ENCODE results near the gene BTBD9.
A peak's percentile ranks its signal among the peaks of the same experiment; 100 is the strongest.

The BTBD9 gene

DNA sequence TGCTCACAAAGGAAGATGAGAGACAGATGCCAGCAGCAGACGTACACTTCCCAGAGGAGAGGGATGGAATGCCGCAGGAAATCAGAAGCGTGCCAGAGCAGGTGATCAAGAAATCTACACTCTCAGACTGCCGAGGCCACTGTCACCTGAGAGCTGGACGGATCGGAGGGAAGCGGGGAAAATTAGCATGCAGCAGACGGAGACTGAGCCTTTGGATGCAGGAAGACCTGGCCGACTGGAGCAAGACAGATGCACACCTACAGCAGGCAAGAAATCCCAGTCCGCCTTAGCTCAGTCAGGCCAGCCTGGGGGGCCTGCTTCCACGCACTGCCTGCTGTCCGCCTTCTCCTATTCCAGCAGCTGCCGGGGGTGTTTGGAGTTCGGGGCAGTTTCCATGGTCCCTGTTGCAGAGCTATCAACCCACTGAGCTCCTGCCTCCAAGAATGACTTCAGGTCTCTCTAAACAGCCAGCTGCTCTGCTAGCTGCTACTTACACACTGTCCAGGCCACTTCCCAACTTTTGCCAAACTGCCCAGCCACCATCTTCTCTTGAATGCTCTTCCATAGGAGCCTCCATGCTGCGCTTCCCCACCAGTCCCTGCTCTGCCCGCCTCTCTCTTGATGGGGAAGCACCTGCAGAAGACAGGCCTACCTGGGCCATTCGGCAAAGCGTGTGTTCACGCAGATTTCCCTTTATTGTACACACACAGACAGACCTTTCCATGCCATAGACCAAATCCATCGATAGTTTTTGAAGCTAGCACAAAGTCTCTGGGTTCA lies 451.7 kb downstream of the BTBD9 start:
- no peak for DNase-seq

DNA sequence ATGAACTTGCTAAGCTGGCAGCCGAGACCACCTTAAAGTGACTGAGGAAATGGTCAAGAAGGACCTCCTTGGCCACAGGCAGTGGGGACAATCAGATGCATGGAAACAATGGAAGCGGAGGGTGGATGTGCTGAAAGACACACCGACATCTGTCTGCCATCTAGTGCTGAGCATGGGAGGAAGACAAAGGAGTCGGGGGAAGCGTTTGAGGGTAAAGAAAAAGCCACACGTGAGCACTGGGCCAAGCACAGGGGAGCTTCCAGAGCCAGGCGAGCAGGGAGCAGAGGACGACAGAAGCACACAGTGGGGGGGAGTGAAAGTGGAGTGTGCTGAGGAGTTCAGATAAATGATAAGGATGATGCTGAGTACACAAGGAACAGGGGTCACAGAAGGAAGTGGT lies 452.4 kb downstream of the BTBD9 start:
- no peak for DNase-seq

DNA sequence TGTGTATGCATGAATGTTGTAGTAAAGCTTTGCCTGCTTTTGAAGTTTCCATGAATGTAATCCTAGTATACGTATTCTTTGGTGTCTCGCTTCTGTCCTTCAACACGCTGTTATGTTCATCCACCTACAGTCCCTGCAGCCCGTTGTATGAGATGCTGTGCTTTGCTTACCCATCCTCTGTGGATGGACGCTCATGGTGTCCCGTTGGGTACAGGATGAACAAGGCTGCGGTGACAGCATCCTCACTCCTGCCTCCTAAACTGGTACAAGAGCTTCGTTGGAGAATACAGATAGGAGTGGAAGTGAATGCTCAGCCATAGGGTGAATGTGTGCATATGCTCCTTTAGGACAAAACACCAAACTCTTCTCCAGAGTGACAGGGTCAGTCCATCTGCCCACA lies 454.0 kb downstream of the BTBD9 start:
- DNase-seq: no peak

DNA sequence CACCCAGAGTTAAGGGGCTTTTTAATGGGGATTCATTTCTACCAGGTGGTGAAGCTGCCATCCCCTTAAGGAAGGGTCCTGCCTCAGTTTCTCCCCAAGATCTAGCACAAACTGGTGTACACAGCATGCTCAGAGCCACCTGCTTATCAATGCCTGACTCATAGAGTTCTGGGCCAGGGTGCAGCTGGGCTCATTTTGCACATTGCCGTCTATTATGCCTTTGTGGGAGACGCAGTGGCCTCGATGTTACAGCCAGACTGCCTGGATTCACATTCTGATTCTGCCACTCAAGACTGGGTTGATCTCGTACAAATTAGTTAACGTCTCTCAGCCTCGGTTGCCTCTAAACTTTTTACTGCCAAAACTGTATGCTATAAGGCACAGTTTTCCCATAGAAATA lies 454.5 kb downstream of the BTBD9 start:
- no peak for DNase-seq

DNA sequence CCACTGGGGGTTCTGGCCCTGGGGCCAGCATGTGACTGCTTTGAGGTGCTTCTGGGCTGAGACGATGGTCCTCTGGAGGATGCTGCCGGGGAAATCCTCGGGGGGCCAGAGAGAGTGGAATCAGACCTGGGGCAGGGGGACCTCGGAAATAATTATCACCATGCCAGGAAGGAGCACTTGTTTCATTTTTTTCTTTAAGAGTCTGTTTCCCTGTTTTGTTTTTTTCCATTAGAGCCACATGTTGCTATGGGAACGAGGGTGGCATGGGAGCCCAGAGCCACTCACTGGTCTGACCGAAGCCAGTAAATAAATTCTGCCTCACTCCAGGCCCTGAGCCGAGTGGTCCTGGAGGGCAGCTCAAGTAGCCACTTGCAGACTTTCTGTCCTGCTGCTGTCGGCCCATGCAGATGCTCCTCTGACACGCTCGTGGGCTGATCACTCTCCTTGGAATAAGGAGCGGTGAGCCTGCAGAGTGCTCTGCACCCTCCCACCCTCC lies 455.1 kb downstream of the BTBD9 start:
- peak; percentile 22 for DNase-seq

DNA sequence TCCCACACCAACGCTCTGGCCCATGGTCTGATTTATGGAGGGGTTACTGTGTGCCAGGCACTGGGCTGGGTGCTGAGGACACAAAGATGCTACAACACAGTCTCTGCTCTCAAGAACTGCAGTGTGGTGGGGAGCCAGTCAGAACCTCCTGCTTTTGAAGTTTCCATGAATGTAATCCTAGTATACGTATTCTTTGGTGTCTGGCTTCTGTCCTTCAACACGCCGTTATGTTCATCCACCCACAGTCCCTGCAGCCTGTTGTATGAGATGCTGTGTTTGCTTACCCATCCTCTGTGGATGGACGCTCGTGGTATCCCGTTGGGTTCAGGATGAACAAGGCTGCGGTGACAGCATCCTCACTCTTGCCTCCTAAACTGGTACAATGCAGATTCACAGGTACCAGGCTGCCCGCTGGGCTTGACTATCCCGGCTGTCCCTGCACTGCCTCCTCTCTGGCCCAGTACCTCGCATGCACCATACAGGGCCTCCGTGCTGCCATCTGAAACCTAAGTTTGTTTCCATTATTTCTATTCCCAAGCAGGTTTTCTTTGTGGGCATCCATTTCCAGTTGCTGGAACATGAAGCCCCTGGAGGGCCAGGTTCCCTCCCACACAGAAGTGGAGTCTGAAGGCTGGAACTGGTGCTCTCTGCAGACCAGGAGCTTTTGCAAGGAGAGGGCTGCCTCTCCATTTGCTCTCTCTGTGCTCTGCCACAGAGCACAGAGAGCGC lies 455.7 kb downstream of the BTBD9 start:
- DNase-seq: peak; percentile 32

DNA sequence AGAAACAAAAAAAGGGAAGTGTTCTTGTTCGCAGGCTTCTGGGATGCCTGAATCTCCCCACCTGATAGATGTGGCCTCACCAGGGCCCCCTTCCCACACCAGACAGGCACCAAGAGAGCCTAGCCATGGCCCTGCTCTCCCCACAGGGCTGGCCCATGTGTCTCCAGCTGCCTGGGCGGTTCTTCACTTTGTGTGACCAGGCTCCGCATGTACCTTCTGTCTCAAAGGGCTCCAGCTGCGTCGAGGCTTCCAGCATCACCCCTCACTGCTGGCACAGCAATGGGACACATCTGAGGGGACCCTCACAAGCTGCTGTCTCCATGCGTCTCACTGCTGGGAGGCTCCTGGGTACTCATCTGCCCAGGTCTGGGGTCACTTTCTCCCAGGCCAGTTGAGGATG lies 457.3 kb downstream of the BTBD9 start:
- DNase-seq: peak; percentile 35

DNA sequence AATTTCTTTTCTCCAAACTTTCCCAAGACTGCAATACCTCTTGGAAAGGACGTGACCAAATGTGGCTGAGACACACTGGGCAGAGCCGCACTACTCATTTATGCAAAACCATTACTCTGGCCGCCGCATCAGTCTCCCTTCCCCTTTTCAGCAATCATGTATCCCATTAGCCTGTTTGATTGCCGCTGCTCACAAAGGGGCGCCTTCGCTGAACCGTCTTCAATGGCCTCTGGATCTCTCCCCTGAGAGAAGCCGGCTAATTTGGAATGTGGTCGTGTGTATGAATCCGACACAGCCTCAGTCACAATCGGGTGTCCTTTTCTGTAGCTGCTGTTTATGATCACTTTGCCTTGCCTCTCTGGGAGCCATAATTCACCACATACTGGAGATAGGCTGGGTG lies 459.1 kb downstream of the BTBD9 start:
- DNase-seq: peak; percentile 40

DNA sequence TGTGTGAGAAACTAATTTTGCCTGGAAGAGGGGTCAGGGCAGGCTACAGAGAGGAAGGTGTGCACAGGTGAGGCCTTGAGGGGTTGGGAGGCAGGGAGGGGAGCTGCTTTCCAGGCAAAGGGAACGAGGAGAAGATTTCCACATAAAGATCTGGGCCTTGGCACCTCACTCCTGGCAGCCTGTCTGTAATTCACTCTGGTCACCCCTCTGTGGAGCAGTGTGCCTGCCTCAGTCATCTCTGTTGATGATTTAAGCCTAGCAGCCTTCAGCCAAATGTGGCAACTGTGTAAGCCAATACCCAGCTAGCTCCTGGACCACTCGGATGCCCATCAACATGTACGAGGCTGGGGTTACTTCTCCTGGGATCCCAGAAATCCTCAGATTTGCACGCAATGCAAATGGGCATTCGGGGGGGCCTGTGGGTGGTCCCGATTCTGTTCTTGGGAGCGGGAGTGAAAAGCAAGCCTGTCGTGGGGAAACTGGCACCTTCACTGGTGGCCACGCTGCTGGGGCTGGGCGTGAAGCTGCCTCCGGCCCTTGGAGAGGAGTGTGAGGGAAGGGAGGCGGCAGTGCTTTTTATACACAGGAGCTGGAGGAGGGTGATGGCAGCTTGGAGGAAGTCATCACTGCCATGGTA lies 459.8 kb downstream of the BTBD9 start:
- peak; percentile 45 for DNase-seq

DNA sequence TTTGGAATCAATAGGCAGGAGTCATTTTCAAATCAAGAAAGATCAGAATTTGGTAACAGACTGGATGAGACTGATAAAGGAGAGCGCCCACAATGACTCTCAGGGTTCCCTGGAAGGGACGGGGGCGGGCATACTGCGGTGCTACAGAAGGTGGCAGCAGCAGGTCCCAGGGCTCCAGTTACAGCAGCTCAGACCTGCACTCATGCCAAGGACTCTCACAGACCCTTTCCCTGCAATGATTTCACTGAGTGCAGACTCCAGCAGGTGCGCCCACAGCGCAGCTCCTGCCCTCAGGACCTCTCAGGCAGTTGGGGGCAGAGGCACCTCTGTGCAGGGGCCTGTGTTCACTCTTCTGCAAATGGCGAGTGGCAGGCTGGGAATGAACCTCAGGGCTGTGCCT lies 460.4 kb downstream of the BTBD9 start:
- peak; percentile 46 for DNase-seq

DNA sequence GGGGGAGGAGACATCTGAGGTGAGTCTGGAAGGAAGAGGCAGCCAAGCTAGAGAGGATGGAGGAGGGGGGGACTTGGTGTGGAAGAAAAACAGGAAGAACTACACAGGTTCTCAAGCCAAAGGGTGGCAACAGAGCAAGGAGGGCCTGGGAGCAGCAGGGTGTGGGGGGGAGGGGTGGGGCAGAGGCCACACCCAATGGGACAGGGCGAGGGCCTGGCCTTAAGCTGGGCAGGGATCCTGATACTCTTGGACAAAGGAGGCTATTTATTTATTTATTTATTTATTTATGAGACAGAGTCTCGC lies 461.2 kb downstream of the BTBD9 start:
- DNase-seq: no peak

DNA sequence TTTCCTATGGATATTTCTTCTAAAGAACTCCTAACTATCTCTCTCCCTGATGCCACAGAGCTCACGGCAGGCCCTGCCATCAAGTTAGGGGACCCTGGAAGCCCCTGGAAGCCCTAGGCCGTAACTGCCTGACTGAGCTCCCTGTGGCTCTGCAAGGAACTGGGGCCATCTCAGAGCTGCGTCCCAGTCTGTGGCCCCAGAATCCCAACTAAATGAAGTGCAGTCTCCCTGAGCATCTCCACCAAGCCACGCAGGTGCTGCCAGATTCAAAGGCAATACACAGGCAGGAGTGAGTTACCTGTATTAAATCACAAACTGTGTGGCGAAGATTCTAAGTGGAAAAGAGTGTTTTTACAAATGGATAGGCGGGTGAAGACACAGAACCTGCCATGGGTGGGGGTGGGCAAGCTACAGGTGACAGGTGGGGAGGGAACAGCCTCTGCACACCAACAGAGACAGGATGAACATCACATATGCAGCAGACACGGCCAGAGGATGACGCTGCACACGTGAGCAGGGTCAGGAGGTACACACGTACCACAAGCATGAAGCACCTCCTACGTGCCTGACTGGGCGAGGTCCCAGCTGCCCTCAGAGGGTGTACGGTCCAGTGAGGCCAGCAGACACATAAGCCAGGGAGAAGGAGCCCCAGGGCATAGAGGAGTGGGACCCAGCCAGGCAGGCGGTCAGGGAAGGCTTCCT lies 461.7 kb downstream of the BTBD9 start:
- no peak for DNase-seq

DNA sequence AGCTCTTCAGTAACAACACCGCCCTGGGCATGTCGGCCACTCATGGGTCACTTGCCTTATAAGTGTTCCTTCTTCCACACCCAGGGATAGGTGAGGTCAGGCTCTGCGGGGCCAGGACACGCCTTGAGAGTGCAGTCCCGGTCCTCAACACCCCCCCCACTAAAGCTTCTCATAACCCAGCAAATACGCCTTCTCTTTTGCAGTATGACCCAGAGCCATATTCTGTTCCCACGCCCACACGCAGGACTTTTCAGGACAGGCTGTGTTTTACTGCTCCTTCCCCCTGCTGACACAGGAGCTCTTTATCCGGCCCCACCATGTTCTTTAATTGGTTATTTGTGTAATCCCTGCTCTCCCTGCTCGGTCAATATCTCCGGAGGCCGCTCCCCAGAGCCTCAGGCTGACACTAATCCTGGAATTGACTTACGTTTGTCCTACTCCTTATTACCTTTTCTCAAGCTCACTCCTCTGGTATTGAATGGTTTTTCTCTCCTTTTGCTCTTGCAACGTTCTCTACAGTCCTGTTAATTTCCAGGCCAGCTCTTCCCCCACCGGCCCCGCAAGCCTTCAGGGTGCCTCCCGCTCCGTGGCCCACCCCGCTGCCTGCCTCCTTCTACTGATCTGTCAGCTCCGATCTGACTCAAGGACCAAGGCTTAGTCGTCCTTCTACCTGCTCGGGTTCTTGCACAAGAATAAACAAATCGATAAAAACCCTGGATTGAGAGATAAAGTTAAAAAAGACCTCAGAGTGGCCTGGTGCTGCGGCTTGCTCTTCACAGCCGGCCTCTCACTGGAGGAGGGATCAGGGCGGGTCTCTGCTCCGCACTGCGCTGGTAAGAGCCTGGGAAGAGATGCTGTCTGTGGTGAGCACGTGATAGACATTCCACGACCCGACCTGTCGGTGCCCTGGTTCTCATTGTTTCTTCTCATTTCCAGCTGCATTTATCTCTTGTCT lies 462.7 kb downstream of the BTBD9 start:
- no peak for DNase-seq

DNA sequence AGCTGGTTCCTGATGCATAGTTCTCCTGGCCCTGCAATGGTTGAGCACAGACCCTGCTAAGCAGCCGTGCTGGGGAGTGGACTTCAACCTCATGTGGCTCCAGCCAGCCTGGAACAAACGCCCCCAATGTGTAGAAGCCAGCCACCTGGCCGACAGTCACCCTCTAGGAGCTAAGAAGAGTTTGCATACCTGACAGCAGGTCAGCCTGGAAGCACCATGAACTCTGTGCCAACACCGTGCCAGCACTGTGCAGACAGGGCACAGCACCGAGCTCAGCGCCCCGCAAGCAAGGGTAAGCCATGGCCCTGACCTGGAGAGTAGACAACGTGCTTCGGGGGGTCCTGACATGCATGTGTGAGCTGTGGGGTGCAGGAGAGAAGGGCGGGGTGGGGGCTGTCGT lies 463.9 kb downstream of the BTBD9 start:
- no peak for DNase-seq

DNA sequence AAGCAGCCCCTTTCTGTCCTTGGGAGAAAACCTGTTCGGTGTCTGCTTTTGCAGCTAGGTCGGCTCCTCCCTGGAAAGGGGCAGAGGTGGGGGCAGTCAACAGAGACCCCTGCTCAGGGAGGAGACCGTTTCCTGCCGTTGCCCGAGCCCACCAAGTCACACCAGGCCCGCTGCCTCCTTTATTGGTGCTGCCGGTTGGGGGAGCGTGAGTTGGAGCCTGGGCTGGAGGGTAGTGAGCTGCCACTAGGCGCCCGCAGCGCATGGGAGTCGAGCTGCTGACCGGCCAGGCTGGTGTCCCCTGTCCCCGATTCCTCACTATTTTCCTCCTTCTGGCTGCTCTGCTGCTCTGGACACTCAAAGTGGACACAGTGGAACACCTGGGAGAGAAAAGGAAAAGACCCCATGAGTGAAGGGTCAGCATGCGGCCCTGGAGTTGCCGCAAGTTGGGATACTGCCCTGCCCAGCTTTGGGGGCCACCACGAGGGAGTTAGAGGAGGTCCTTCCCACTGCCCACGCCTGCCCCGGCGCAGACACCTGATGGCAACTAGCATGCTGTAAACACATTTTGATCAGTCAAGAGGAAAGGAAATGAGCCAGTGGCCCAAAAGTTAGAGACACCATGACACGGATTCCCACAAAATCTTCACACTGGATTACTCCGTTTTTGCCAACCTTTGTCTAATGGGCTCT lies 464.8 kb downstream of the BTBD9 start:
- DNase-seq: no peak

DNA sequence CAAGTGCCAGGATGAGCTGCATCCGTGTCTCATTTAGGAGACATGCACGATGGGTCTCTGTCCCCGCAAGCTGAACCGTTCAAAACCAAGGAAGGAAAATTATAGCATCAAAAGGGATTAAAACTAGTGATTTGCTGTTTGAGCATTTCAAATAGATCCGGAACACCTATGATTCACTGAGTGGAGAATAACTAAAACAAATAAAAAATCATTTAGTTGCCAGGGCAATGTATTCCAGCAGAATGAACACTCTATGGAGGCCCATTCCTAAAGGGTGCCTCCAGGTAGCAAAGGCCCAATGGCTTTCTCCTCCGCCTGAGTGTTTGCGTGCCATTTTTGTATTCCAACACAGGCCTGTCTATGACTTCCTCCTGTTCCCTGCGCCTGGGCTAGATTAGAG lies 465.4 kb downstream of the BTBD9 start:
- no peak for DNase-seq

DNA sequence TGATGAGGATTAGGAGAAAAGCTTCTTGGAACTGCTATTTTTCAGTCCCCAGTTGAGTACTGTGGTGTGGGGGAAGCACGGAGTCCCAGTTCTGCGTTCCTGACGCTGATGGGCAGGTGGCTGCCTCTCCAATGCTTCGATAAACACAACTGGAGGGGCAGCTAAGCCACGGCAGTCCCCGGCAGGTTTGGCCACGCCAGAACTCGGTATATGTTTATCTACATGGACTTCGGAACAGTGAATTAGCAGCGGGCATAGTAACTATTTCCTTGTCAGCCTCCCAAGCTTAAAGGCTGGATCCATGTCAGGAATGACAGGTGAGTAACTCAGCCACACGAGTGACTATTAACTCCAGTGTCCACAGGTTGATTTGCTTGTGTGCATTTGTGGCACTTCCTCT lies 465.8 kb downstream of the BTBD9 start:
- DNase-seq: no peak

DNA sequence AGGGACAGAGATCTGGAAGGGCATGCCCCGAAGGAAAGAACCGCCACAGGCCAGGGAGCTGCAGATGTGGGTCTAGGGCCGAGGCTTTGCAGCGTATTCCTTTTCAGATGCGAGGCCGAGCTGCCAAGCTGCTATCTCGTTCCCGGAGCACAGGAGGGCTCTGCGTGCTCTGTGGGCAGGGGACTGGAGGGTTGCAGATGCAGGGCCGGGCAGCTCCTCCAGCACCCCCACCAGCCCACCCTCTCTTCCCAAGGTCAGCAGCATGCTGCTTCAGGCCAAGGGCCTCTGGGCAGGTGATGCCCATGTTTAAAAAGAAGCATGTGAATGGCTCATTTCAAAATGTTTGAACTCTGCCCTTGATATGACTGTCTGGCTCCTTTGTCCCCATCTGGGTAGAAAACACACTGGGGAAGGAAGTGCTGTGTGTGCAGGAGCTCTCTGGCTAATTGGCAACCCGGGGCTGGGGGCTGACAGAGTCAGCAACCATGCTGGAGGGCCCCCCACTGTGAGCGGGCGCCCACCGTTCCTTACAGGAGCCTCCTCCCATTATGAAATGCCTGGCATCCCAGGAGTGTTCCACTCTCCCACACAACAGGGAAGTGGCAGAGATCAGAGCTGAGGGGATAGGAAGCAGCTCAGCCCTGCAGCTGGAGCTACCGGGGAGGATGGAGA lies 466.9 kb downstream of the BTBD9 start:
- no peak for DNase-seq

DNA sequence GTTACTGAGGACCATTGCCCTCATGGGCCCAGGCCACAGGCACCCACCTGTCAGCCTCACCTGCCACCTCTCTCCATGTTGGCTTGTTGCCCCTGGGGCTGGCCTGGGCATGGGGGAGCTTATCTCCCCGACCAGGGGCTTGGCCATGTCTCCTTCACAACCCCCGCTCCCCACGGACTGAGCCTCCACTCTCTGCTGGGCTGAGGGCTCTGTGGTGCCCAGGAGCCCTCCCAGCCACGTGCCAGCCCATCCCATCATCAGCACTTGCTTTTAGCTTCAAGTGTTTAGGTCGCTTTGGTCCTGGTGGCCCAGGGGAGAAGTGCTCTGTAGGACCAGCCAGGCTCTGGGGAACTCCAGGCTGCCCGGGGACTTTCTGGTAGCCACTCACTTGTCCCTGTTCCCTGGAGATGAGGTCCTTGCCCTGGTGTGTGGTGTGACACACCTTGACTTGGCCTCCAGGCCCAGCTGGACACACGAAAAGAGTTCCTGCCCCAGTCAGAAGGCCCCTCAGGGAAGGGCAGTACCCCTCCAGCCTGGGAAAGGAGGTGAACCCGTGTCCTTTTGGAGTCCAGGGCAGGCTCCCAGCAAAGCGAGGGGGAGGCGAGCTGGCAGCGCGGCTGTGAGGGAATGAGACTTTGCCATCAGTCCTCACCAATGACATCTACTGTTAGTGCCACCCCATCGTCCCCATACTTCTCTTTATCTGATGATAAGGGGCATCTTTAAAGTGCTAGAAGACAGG lies 467.6 kb downstream of the BTBD9 start:
- DNase-seq: no peak

DNA sequence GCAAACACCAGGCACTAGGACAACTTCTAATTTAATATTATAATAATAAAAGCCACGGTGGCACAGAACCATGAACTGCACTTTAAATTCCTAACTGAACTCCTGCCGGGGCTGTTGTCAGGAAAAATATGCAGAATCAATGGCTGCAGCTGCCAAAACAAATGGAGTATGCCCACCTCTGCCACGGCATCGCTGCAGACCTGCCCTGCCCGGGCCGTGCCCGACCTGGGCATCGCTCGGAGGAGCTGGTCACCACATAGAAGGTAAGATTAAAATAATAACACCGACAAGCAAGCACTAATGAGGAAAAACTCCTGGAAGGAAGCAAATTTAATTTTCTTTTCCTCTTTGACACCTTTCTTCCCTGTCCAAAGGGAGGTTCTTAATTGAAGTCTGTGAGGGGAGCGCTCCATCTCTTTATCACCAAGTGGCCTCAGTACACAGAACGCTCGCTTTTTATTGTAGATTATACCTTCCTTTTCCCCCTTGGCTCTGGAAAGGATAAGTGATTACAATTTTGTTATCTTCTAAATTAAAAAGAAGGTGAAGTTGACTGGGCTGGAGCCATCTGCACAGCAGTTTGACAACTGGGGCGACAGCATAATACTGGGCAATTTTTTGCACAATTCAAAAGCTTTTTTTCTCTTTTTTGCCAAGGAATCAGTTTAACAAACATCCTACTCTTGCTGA lies 468.9 kb downstream of the BTBD9 start:
- no peak for DNase-seq
